ENCODE measurements around the gene NAT16. TPM values are rescaled to one million over a fixed set of nuclear protein-coding genes. Genes with fewer than 3 reads are reported as not detected.

Gene NAT16
- total RNA-seq, 1 donor from 2014 or later: 0.16 TPM

- Mint-ChIP-seq H3K36me3 (ENCODE audit: low read depth, unreplicated experiment) (no peaks in the 10 kb centered on the region), H3K27me3 (ENCODE audit: low read depth, unreplicated experiment) (peaks cover 30% of the 10 kb centered on the region), H3K4me1 (ENCODE audit: low read depth, unreplicated experiment) (no peaks in the 10 kb centered on the region), H3K4me3 (ENCODE audit: unreplicated experiment) (no peak overlapping the region), H3K9me3 (ENCODE audit: unreplicated experiment) (no peaks in the 10 kb centered on the region), H3K27ac (ENCODE audit: unreplicated experiment) (no peak overlapping the region)
- TF ChIP-seq, protein P1, sequence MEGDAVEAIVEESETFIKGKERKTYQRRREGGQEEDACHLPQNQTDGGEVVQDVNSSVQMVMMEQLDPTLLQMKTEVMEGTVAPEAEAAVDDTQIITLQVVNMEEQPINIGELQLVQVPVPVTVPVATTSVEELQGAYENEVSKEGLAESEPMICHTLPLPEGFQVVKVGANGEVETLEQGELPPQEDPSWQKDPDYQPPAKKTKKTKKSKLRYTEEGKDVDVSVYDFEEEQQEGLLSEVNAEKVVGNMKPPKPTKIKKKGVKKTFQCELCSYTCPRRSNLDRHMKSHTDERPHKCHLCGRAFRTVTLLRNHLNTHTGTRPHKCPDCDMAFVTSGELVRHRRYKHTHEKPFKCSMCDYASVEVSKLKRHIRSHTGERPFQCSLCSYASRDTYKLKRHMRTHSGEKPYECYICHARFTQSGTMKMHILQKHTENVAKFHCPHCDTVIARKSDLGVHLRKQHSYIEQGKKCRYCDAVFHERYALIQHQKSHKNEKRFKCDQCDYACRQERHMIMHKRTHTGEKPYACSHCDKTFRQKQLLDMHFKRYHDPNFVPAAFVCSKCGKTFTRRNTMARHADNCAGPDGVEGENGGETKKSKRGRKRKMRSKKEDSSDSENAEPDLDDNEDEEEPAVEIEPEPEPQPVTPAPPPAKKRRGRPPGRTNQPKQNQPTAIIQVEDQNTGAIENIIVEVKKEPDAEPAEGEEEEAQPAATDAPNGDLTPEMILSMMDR (IDR thresholded peaks at IDR 0.05; ENCODE audit: insufficient read depth, low read depth, low read length): no peak
- peak; percentile 92 for TF ChIP-seq EZH2 (IDR thresholded peaks at IDR 0.05; ENCODE audit: insufficient read depth, low read length)
- FAIRE-seq (no peak), DNase-seq (ENCODE audit: low read depth) (no peak)
- no peak overlapping the region for H3K27ac ChIP-seq (ENCODE audit: low read depth, low read length)
- no peaks in the 10 kb centered on the region for H3K36me3 ChIP-seq (ENCODE audit: insufficient read depth, low read length)
- H3K4me1 ChIP-seq (ENCODE audit: insufficient read depth, low read length): peaks cover 2% of the 10 kb centered on the region
- peaks cover 8% of the 10 kb centered on the region for H4K20me1 ChIP-seq (ENCODE audit: insufficient read depth, low read length)
- no peaks in the 10 kb centered on the region for H3K79me2 ChIP-seq (ENCODE audit: insufficient read depth, low read length)
- H2AFZ ChIP-seq (ENCODE audit: low read depth, low read length): peak overlapping the region; percentile 41
- no peak overlapping the region for H3K9ac ChIP-seq (ENCODE audit: low read length)
- H3K9me3 ChIP-seq (ENCODE audit: insufficient read depth, low read depth, low read length): no peaks in the 10 kb centered on the region
- H3K4me3 ChIP-seq (ENCODE audit: insufficient read depth, low read depth, low read length): no peak overlapping the region
- peak overlapping the region; percentile 44 for H3K4me2 ChIP-seq (ENCODE audit: low read length)
- H3K27me3 ChIP-seq (ENCODE audit: insufficient read depth, low read length): peaks cover 24% of the 10 kb centered on the region
Measured at GRCh38 chr7:101201695-101202602, 21.9 kb upstream of the NAT16 start.

DNA sequence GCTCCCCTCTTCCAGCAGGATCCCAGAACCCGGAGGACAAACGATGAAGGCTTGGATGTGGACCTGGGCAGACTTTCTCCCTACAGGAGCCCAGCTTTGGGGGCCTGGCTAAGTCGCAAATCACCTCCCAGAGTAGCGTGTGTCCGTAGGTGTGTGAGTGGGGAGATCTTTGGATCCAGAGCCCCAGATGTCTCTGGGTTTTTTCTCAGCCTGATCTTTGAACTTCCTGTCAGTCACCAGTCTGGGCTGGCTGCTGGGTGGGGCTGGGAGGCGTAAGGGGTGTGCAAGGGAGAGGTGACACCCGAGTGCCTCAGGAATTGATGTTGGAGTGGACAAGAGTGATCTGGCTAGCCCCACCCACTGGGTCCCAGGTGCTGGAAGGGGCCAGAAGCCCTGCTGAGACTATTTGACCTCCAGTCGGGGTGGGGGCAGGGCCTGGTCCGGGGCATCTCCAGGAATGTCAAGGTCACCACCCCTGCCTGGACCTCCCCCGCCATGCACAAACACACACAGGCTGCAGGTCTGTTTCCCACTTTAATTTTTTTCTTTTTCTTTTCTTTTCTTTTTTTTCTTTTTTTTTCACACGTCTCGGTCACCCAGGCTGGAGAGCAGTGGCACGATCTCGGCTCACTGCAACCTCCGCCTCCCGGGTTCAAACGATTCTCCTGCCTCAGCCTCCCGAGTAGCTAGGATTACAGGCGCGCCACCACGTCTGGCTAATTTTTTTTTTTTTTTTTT is 20.9 kb upstream of the NAT16 start, which contains the start of gene MOGAT3:
MOGAT3 (minus strand) TSS at position 175 of the 738 bp plus-strand sequence. CDS start 182 bp downstream, outside the sequence.
- TF ChIP-seq, protein P1 (IDR thresholded peaks at IDR 0.05; ENCODE audit: insufficient read depth, low read depth, low read length): no peak
- no peak for TF ChIP-seq EZH2 (IDR thresholded peaks at IDR 0.05; ENCODE audit: insufficient read depth, low read length)
- FAIRE-seq: no peak
- peak within 1 kb of the TSS; percentile 44 for H3K4me2 ChIP-seq (ENCODE audit: low read length)

More for the DNA sequence above, 20.9 kb upstream of the NAT16 start, which contains the start of gene MOGAT3:
- no peaks in the 10 kb centered on the region for H3K9me3 Mint-ChIP-seq (ENCODE audit: unreplicated experiment)
- no peak for DNase-seq (ENCODE audit: low read depth)
- Histone ChIP-seq H3K9me3 (ENCODE audit: insufficient read depth, low read depth, low read length) (no peaks in the 10 kb centered on the region), H3K27ac (ENCODE audit: low read depth, low read length) (no peak within 1 kb of the TSS), H3K4me3 (ENCODE audit: insufficient read depth, low read depth, low read length) (no peak within 1 kb of the TSS), H3K27me3 (ENCODE audit: insufficient read depth, low read length) (peaks cover 24% of the 10 kb centered on the region), H3K79me2 (ENCODE audit: insufficient read depth, low read length) (no peaks in the 10 kb centered on the region), H3K36me3 (ENCODE audit: insufficient read depth, low read length) (no peaks in the 10 kb centered on the region), H2AFZ (ENCODE audit: low read depth, low read length) (peak within 1 kb of the TSS; percentile 41), H4K20me1 (ENCODE audit: insufficient read depth, low read length) (peaks cover 3% of the 10 kb centered on the region), H3K9ac (ENCODE audit: low read length) (no peak within 1 kb of the TSS), H3K4me1 (ENCODE audit: insufficient read depth, low read length) (peaks cover 2% of the 10 kb centered on the region)
- no peak within 1 kb of the TSS for H3K27ac Mint-ChIP-seq (ENCODE audit: unreplicated experiment)
- H3K27me3 Mint-ChIP-seq (ENCODE audit: low read depth, unreplicated experiment): peaks cover 30% of the 10 kb centered on the region
- H3K36me3 Mint-ChIP-seq (ENCODE audit: low read depth, unreplicated experiment): no peaks in the 10 kb centered on the region
- H3K4me1 Mint-ChIP-seq (ENCODE audit: low read depth, unreplicated experiment): no peaks in the 10 kb centered on the region
- peak within 1 kb of the TSS; percentile 60 for H3K4me3 Mint-ChIP-seq (ENCODE audit: unreplicated experiment)

All from astrocyte (in vitro differentiated cells and primary cell).